Spleen (tissue), 7 donors: ENCODE data around the gene JAKMIP3.

Experiments used
- CTCF ChIP-seq, 11 experiments: fragments of 200-600 bp in 7 of 11; fragments of 450-650 bp in 4 of 11; sonication (generic) in 4 of 11; IDR thresholded peaks in 8 of 11; conservative IDR thresholded peaks in 3 of 11; 1 replicate in 7 of 11; 2 replicates in 4 of 11; pipeline versions ENCODE4 v1.4.0 to v1.8.0; 2016 to 2021; ENCODE audit warnings: antibody characterized with exemption in 11 of 11, inconsistent platforms in 4 of 11, mild to moderate bottlenecking in 1 of 11
- POLR2AphosphoS5 ChIP-seq, 3 donors: sonication (generic); formaldehyde crosslinking; IDR thresholded peaks; one replicate each; pipeline ENCODE4 v1.5.1; 2017; ENCODE audit warnings: antibody characterized with exemption in 3 of 3
- donor health status: DM: no; HTN: no; CAD: no; lungs with moderate emphysema.
- donor health status: DM: no; HTN: no; CAD: no.
- donor health status: DM: no; HTN: no; CAD: no.

GRCh38 chr10:132078746-132079345 is 13.1 kb downstream of the JAKMIP3 start:
- TF ChIP-seq CTCF (IDR thresholded peaks at IDR 0.05 in 8 of 11, conservative IDR thresholded peaks at IDR 0.05 in 3 of 11) (no peak), POLR2AphosphoS5 (IDR thresholded peaks at IDR 0.05) (no peak)
